Mesenchymal stem cell (in vitro differentiated cells and primary cell): ENCODE data around the gene HNF4A.
"Not testable (repeated sequence)": the region's sequence is repeated elsewhere in the genome, so short reads cannot be mapped to it uniquely, and the experiment has no call there.

Experiments used
- DNase-seq: peaks from one replicate; pipeline ENCODE4 v3.0.0-alpha.2; 2013
- H2AFZ ChIP-seq: one replicate; pipeline ENCODE4 v1.6.1; 2013; ENCODE audit warnings: low read depth, mild to moderate bottlenecking, control low read depth, inconsistent platforms, low read length, moderate library complexity
- H2AK5ac ChIP-seq: 2 replicates; pipeline ENCODE4 v1.6.1; 2013; ENCODE audit warnings: low read length, moderate library complexity, mild to moderate bottlenecking, inconsistent platforms; ENCODE audit not compliant: severe bottlenecking
- H2BK120ac ChIP-seq: one replicate; pipeline ENCODE4 v1.6.1; 2013; ENCODE audit warnings: low read depth, mild to moderate bottlenecking, inconsistent platforms, low read length, moderate library complexity
- H2BK12ac ChIP-seq, 2 experiments: one replicate each; pipeline ENCODE4 v1.6.1; 2013; ENCODE audit warnings: inconsistent platforms in 2 of 2, low read length in 2 of 2, mild to moderate bottlenecking in 2 of 2, moderate library complexity in 2 of 2, control low read depth in 1 of 2
- H2BK15ac ChIP-seq: one replicate; pipeline ENCODE4 v1.6.1; 2013; ENCODE audit warnings: mild to moderate bottlenecking, low read depth, inconsistent platforms; ENCODE audit not compliant: poor library complexity, severe bottlenecking
- H2BK5ac ChIP-seq: 2 replicates; pipeline ENCODE4 v1.6.1; 2013; ENCODE audit warnings: low read depth, mild to moderate bottlenecking, low read length, control low read depth, inconsistent platforms; ENCODE audit not compliant: poor library complexity, severe bottlenecking
- H3K14ac ChIP-seq, 2 experiments: one replicate each; pipeline ENCODE4 v1.6.1; 2013; ENCODE audit warnings: inconsistent platforms in 2 of 2, low read length in 2 of 2, control low read depth in 1 of 2, mild to moderate bottlenecking in 1 of 2, moderate library complexity in 1 of 2
- H3K18ac ChIP-seq, 2 experiments: one replicate each; pipeline ENCODE4 v1.6.1; 2013; ENCODE audit warnings: inconsistent platforms in 2 of 2, low read length in 2 of 2, control low read depth in 1 of 2, low read depth in 1 of 2, mild to moderate bottlenecking in 1 of 2
- H3K23ac ChIP-seq, 2 experiments: one replicate each; pipeline ENCODE4 v1.6.1; 2013; ENCODE audit warnings: inconsistent platforms in 2 of 2, low read length in 2 of 2, mild to moderate bottlenecking in 2 of 2, moderate library complexity in 2 of 2, control low read depth in 1 of 2
- H3K27ac ChIP-seq: 2 replicates; pipeline ENCODE4 v1.5.1; 2013; ENCODE audit warnings: mild to moderate bottlenecking, moderate library complexity, low read length, control low read depth, inconsistent platforms; ENCODE audit not compliant: poor library complexity, severe bottlenecking
- H3K27me3 ChIP-seq, 2 experiments: 2 replicates each; pipeline versions ENCODE4 v1.6.1 to v1.7.0; 2013; ENCODE audit warnings: low read length in 2 of 2, mild to moderate bottlenecking in 2 of 2, moderate library complexity in 2 of 2, control low read depth in 1 of 2, inconsistent platforms in 1 of 2; ENCODE audit not compliant: control insufficient read depth in 1 of 2, insufficient read depth in 1 of 2
- H3K36me3 ChIP-seq, 2 experiments: 2 replicates each; pipeline versions ENCODE4 v1.6.1 to v1.7.0; 2013; ENCODE audit warnings: low read length in 2 of 2, control low read depth in 1 of 2, inconsistent platforms in 1 of 2, low read depth in 1 of 2, mild to moderate bottlenecking in 1 of 2; ENCODE audit not compliant: insufficient read depth in 2 of 2, control insufficient read depth in 1 of 2
- H3K4ac ChIP-seq, 2 experiments: one replicate each; pipeline ENCODE4 v1.6.1; 2013; ENCODE audit warnings: inconsistent platforms in 2 of 2, low read length in 2 of 2, mild to moderate bottlenecking in 2 of 2, moderate library complexity in 2 of 2, control low read depth in 1 of 2, low read depth in 1 of 2
- H3K4me1 ChIP-seq: 2 replicates; pipeline ENCODE4 v1.6.1; 2013; ENCODE audit warnings: low read depth, low read length, control low read depth; ENCODE audit not compliant: control insufficient read depth, insufficient read depth
- H3K4me2 ChIP-seq: 2 replicates; pipeline ENCODE4 v1.6.1; 2013; ENCODE audit warnings: low read length, mild to moderate bottlenecking, inconsistent platforms; ENCODE audit not compliant: poor library complexity, severe bottlenecking
- H3K4me3 ChIP-seq, 2 experiments: 2 replicates each; pipeline versions ENCODE4 v1.5.1 to v1.7.0; 2013; ENCODE audit warnings: low read length in 2 of 2, mild to moderate bottlenecking in 2 of 2, control low read depth in 1 of 2, low read depth in 1 of 2; ENCODE audit not compliant: insufficient read depth in 1 of 2
- H3K79me1 ChIP-seq: replicated peaks from 2 replicates; pipeline ENCODE4 v1.6.1; 2013; ENCODE audit warnings: mild to moderate bottlenecking, control low read depth, low read length, inconsistent platforms; ENCODE audit not compliant: poor library complexity, severe bottlenecking
- H3K9ac ChIP-seq: 2 replicates; pipeline ENCODE4 v1.7.0; 2013; ENCODE audit warnings: mild to moderate bottlenecking, low read length, moderate library complexity
- H3K9me3 ChIP-seq: 2 replicates; pipeline ENCODE4 v1.7.0; 2013; ENCODE audit warnings: mild to moderate bottlenecking, low read length; ENCODE audit not compliant: control insufficient read depth
- H4K8ac ChIP-seq: one replicate; pipeline ENCODE4 v1.6.1; 2013; ENCODE audit warnings: inconsistent platforms, mild to moderate bottlenecking, low read length, moderate library complexity
- H4K91ac ChIP-seq: one replicate; pipeline ENCODE4 v1.6.1; 2013; ENCODE audit warnings: mild to moderate bottlenecking, low read length, inconsistent platforms
- WGBS: methylation state at CpG from one replicate; pipeline ENCODE4 v1.1.7; 2013; ENCODE audit warnings: mixed read lengths; 5-methylcytosine and 5-hydroxymethylcytosine counted together

The HNF4A gene

GRCh38 chr20:44345147-44345546, 10.4 kb upstream of the HNF4A start:
- H3K79me1 ChIP-seq = no peaks in the 10 kb centered on the region
- no peak overlapping the region for H3K9ac ChIP-seq
- H3K27ac ChIP-seq = no peak overlapping the region
- no peak overlapping the region for H3K4me2 ChIP-seq
- no peak overlapping the region for H2BK15ac ChIP-seq
- H3K18ac ChIP-seq = no peak overlapping the region
- no peak overlapping the region for H4K91ac ChIP-seq
- H3K4ac ChIP-seq = no peak overlapping the region
- H3K27me3 ChIP-seq = peaks cover 0 to 12% of the 10 kb centered on the region in 2 experiments
- no peak for DNase-seq
- no peak overlapping the region for H2BK5ac ChIP-seq
- no peak overlapping the region for H2AFZ ChIP-seq
- no peaks in the 10 kb centered on the region for H3K9me3 ChIP-seq
- H3K23ac ChIP-seq = no peak overlapping the region
- H2AK5ac ChIP-seq = no peak overlapping the region
- H3K4me1 ChIP-seq = peaks cover 2% of the 10 kb centered on the region
- H2BK12ac ChIP-seq = no peak overlapping the region
- H3K4me3 ChIP-seq = no peak overlapping the region
- no peaks in the 10 kb centered on the region for H3K36me3 ChIP-seq
- H4K8ac ChIP-seq = no peak overlapping the region
- H2BK120ac ChIP-seq = no peak overlapping the region
- 82% methylated on average over 6 of the region's 8 CpGs for WGBS
- H3K14ac ChIP-seq = no peak overlapping the region

GRCh38 chr20:44345941-44346340, 9.6 kb upstream of the HNF4A start:
- H4K8ac ChIP-seq, H3K14ac ChIP-seq, H3K4me2 ChIP-seq, H3K79me1 ChIP-seq, H3K9ac ChIP-seq, H2AFZ ChIP-seq, H2BK120ac ChIP-seq, H2BK15ac ChIP-seq, DNase-seq, H3K9me3 ChIP-seq, H3K4me3 ChIP-seq, H3K4me1 ChIP-seq, H3K23ac ChIP-seq, H2BK5ac ChIP-seq, H4K91ac ChIP-seq, H2AK5ac ChIP-seq, H3K27ac ChIP-seq, H3K4ac ChIP-seq, H2BK12ac ChIP-seq, H3K18ac ChIP-seq, H3K36me3 ChIP-seq: not testable (repeated sequence)
- peaks cover 0 to 20% of the 10 kb centered on the region in 2 experiments for H3K27me3 ChIP-seq
- WGBS = 87% methylated on average over 10 of the region's 10 CpGs

- H3K9ac ChIP-seq = no peak overlapping the region
- no peak overlapping the region for H2BK12ac ChIP-seq
- DNase-seq = no peak
- H3K18ac ChIP-seq = no peak overlapping the region
- no peak overlapping the region for H4K8ac ChIP-seq
- H3K23ac ChIP-seq = no peak overlapping the region
- no peak overlapping the region for H2BK120ac ChIP-seq
- H3K9me3 ChIP-seq = no peaks in the 10 kb centered on the region
- no peaks in the 10 kb centered on the region for H3K79me1 ChIP-seq
- H2AFZ ChIP-seq = no peak overlapping the region
- peaks cover 8 to 24% of the 10 kb centered on the region in 2 experiments for H3K27me3 ChIP-seq
- no peaks in the 10 kb centered on the region for H3K4me1 ChIP-seq
- no peaks in the 10 kb centered on the region for H3K36me3 ChIP-seq
- no peak overlapping the region for H3K4me3 ChIP-seq
- H3K27ac ChIP-seq = no peak overlapping the region
- H3K4ac ChIP-seq = no peak overlapping the region
- no peak overlapping the region for H4K91ac ChIP-seq
- no peak overlapping the region for H2BK5ac ChIP-seq
- H3K14ac ChIP-seq = no peak overlapping the region
- H2BK15ac ChIP-seq = no peak overlapping the region
- WGBS = 76% methylated on average over 2 of the region's 4 CpGs
- H3K4me2 ChIP-seq = no peak overlapping the region
- H2AK5ac ChIP-seq = no peak overlapping the region
Observed at GRCh38 chr20:44348168-44348659, 7.3 kb upstream of the HNF4A start.

- H2BK15ac ChIP-seq = no peak overlapping the region
- DNase-seq = no peak
- no peak overlapping the region for H3K4me3 ChIP-seq
- H3K4ac ChIP-seq = no peak overlapping the region
- H3K4me2 ChIP-seq = no peak overlapping the region
- peaks cover 8 to 24% of the 10 kb centered on the region in 2 experiments for H3K27me3 ChIP-seq
- H3K23ac ChIP-seq = no peak overlapping the region
- H3K18ac ChIP-seq = no peak overlapping the region
- no peaks in the 10 kb centered on the region for H3K4me1 ChIP-seq
- H3K36me3 ChIP-seq = no peaks in the 10 kb centered on the region
- H2AK5ac ChIP-seq = no peak overlapping the region
- no peak overlapping the region for H3K27ac ChIP-seq
- no peaks in the 10 kb centered on the region for H3K79me1 ChIP-seq
- no peak overlapping the region for H2BK12ac ChIP-seq
- 66% methylated on average over 3 of the region's 3 CpGs for WGBS
- no peak overlapping the region for H2AFZ ChIP-seq
- no peak overlapping the region for H3K14ac ChIP-seq
- no peak overlapping the region for H4K91ac ChIP-seq
- H4K8ac ChIP-seq = no peak overlapping the region
- H2BK120ac ChIP-seq = no peak overlapping the region
- no peak overlapping the region for H2BK5ac ChIP-seq
- H3K9ac ChIP-seq = no peak overlapping the region
- no peaks in the 10 kb centered on the region for H3K9me3 ChIP-seq
Observed at GRCh38 chr20:44349349-44349748, 6.2 kb upstream of the HNF4A start.
